Bone marrow (tissue), 2 donors: Measurements from ENCODE around the gene ABHD15.
"Not testable (repeated sequence)": the region's sequence is repeated elsewhere in the genome, so short reads cannot be mapped to it uniquely, and the experiment has no call there.

Experiments used
- DNase-seq, 2 donors: peaks; one replicate each; lab custom pipeline; 2025; lab: John Stamatoyannopoulos, UW

The ABHD15 gene

DNA sequence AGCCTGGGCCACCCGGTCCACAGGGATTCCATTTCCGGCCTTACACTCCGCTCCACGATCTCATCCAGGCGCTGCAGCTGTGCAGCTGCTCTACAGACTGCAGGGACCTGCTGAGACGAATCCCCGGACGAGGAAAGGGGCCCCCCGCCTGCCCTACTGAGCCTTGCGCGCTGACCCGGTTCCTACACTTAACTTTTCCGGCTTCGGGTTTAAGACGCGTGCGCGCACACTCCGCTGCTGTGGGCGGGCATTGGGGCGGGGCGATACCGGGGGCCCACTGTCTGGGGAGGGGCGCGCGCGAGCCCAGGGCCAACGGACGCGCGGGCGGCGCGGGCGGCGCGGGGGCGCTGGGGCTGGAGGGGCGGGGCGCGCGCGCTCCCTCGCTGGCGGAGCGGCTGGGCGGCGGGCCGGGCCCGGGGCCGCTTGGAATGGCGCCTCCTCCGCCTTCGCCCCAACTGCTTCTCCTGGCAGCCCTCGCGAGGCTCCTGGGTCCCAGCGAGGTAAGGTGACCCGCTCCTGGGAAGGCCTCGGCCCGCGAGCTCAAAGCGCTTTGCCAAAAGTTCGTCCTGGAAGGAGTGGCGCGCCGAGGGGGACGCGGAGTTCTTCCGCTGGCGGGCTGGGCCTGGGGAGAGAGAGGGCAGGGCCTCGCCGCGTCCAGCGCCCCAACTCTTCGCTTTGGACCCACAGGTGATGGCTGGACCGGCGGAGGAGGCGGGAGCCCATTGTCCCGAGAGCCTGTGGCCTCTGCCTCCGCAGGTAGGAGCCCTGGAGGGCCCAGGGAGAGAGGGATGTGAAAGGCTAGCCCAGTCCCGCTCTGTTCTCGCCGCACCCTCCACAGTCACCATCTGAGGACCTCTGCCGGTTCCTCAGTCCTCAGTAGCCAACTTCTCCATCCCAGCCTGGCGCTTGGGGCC is 1.8 kb upstream of the ABHD15 start, which contains the start of gene TP53I13:
TSS of gene TP53I13 (plus strand) at position 371 of the 914 bp plus-strand sequence. CDS start at position 429, 58 bp downstream.
- DNase-seq: peak; percentile 61 to 70

DNA sequence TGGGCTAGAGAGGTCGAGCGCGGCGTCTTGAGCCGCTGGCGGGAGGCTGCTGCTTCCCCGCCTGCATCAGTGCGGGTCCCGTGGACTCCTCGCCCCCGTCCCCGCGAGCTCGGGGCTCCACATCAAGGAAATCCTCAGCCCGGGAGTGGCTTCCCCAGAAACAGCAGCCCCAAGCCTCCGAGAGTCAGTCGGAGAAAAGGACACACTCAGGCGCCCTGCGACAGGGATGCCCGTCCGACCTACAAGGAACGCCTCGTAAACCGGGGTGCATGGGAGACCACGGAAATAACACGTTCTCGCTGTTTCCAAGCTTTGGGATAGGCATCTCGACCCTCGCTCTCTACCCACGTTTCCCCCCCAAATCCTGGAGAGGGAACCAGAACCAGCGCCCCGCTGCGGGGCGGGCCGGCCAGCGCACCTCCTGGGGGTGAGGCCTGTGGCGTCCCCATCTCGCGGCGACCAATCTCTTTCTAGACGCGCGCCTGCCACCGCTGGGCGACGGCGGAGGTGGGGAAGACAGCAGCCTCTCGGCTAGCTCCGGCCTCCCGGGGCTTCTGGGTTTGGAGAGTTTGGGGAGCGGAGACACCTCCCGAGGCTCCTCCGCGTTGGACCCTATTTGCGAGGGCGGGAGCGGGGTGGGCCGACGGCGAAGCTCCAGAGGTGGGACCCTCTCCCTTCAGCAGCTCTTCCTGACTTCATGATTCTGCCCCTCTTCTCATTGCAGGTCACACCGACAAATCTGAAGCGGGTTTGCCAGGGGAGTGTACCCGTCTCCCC is 905 bp upstream of the ABHD15 start:
- peak in 1 of 2 donors; percentile 61 for DNase-seq

DNA sequence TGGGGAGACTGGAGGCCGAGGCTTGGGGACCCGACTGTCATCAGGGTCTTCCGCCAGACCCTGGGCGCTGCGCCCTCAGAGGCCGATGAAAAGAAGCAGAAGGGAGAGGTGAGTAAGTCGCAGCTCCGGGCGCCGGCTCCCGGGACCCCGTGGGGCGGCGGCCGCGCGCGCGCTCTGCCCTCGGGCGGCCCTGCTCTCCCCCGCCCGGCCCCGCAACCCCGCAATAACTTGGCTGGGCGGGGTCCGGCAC is 392 bp upstream of the ABHD15 start:
- no peak for DNase-seq

DNA sequence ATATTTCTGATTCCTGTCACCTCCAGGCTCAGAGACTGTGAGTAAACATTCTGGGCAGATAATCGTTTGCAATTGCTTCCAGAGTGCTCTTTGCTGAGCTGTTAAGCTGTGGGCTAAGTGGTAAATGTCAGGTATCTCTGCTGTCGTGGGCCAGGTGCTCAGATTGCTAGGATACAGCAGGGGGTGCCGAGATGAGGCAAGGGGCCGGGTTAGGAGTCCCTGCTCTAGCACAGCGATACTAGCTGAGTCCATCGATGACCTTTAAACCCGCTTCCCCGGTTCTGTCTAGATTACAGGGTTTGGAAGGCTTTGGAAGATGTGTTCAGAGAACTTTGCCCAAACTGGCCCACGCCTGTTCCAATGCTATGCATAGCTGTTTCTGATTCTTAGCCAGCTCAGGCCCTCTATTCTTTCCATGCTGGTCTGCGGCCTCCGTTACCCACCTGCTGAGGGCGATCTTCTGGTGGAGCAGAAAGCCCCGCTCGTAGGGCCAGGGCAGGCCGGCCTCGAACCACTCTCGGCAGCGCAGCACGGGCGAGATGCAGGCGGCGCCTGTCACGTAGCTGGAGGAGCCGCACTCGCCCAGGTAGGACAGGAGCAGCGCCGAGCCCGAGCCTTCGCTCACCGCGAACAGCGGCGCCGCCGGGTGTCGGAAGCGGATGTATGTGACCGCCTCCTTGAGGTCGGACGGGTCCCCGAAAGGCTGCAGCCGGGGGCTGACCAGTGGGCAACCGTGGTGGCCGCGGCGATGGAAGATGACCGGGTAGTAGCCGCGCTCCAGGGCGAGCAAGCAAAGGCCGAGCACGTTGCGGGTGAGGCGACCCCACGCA is 979 bp downstream of the ABHD15 start:
- DNase-seq: peak in 1 of 2 donors; percentile 58

DNA sequence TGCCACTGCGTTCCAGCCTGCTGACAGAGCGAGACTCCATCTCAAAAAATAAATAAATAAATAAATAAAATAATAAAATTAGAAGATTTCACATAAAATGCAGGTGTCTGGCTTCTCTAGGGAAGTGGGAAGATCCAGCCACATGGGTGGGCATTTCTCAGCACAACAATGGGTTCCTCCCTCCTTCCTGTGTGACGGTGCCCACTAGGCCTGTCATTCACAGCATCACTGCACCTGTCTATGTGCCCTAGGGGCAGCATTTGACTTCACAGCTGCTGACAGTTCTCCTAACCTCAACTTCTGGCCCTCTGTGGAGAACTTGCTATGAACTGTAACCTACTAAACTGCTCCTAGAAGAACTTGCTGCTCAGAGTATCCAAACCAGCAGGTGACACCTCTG is 3.0 kb downstream of the ABHD15 start:
- DNase-seq: no peak

DNA sequence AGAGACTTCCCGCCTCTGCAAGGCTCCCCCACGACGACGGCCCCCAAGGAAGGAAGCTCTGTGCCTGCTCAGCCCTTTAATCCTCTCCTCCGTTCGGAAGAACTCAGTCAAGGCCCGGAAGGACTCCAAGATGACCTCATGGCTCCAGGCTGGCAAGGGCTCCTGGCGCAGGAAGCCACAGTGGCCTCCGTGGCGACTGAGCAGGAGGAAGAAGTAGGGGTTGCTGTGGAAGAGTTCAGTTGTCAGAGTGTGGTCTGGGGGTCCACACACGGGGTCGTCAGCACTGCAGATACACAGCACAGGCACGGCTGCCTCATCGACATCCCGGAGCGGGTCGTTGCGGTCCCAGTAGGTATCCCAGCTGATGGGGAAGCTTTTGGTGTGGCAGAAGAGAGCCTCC is 4.2 kb downstream of the ABHD15 start:
- no peak for DNase-seq

DNA sequence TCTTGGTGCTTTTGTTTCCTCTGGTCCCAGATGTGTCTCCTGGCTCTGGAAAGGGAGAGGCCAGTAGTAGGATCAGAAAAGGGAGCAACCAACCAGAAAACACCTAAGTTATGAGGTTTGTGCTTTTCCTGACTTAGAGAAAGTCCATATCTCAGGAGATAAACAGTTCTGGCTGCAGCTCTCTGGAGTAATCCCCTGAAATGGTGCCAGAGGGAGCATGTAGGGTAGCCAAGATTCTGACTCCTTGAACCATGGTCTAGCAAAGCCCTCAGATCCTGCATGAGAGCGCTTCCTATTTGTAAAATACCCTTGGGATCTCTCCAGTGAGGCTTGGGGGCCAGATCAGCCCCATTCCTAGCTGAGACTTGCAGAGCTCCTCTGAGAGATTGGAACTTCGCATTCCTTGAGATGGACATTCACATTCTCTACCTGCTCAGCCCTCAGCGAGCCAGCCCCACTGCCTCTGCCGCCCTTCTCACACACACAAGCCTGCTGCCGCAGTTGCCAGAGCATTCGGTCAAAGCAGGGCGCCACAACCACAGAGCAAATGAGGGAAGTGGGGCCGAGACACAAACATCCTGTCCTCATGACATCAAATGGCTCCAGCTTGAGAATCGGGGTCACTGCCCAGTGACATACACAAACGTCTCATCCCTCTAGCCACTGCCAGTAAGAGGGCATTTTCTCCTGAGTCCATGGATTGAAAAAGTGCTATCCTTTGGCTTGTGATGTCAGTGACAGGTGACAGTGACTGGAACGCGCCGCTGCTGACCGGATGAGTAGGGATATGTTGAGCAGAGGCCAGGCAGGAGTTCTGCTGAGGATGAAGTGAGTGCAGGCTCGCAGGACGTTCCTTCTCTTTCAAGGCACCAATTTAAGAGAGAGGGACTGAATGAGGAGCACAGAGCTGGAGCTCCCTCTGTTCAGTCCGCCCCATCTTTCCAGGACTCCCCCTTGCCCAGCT is 5.0 kb downstream of the ABHD15 start:
- DNase-seq: peak in 1 of 2 donors; percentile 58

DNA sequence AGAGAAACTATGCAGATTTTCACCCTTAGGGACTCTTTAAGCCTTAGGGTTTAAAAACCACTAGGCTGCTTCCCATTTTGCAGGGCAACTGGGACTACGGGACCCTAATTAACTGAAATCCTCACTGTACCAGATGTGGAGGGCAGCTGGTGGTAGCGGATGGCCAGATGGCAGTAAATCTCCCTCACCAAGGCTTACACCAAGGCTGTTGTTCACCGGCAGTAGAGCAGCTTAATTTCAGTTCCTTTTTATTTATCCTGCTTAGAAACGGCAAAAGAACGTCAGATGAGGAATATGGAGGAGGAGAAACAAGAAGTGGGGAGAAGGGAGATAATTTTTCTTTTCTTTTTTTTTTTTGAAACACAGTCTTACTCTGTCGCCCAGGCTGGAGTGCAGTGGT is 6.5 kb downstream of the ABHD15 start:
- DNase-seq: peak in 1 of 2 donors; percentile 25

DNA sequence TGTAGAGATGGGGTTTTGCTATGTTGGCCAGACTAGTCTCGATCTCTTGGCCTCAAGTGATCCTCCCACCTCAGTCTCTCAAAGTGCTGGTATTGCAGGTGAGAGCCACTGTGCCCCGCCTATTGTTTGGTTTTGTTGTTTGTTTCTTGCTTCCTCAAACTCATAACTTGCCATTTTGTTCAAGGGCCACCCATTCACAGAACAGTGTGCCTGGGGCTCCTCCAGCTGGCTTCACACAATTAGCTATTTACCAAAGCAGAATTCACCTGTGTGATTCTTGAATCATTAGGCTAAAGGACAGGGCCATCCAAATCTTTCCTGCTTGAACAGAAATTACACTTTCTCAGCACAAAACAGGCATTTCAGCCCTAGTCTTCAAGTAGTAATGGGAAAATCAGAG is 7.2 kb downstream of the ABHD15 start:
- no peak for DNase-seq

DNA sequence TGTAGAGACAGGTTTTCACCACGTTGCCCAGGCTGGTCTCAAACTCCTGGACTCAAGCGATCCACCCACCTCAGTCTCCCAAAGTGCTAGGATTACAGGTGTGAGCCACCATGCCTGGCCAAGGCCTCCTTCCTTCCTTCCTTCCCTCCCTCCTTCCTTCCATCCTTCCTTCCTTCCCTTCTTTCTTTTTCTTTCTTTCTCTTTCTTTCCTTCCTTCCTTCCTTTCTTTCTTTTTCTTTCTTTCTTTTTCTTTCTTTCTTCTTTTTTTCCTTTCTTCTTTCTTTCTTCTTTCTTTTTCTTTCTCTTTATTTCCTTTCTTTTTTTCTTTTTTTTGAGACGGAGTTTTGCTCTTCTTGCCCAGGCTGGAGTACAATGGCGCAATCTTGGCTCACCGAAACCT is 8.7 kb downstream of the ABHD15 start:
- DNase-seq: not testable (repeated sequence)

DNA sequence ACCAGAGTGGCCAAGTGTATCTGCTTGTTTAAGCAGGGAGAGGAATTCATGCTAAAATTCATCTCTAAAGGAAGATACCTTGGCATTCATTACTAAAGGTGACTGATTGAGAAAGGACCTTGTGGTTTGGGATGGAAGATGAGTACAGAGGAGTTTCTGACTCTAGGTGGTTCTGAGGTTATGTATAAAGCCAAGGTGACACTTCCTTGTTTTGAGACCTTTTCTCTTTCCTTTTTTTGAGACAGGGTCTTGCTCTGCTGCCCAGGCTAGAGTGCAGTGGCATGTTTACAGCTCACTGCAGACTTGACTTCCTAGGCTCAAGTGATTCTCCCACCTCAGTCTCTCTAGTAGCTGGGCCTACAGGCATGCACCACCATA is 9.1 kb downstream of the ABHD15 start:
- no peak for DNase-seq

DNA sequence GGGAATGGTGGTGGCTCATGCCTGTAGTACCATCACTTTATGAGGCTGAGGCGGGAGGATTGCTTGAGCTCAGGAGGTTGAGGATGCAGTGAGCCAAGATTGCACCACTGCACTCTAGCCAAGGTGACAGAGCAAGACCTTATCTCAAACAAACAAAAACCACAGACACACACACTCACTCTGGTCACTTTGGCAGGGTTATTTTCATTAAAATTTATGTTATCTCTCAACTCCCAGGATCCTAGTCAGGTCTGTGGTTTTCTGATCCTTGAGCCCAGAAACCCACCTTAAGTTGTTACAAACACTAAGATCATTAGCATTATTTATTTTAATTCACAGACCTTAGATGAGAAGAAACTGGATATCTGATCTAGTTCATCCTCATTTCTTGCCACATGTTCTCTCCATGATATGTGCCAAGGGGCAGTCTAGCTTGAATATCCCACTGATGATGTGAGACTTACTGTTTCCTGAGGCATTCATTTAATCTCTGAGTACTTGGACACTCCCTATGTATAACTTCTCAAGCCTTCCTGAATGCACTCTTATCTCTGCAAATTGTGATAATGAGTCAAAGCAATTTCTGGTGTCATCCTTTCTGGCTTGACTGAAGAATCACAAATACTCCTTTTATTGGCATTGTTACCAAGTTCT is 9.6 kb downstream of the ABHD15 start:
- DNase-seq: no peak

DNA sequence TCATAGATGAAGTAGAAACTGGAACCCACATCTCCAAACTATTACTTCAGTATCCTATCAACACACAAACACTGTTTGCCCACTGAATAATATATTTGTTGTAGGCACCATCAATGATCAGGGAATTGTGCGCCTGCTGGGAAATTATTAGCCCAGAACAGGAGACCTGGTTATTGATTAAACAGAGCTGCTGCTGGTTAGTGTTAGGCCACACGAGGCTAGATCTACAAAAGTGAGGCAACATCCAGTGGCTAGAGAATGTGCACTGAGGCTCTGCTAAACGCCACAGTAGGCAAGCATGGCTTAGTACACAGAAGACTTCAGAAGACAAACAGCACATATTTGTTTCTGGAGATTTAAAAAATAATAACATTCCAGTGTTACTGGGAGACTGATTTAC is 11.0 kb downstream of the ABHD15 start:
- no peak for DNase-seq

DNA sequence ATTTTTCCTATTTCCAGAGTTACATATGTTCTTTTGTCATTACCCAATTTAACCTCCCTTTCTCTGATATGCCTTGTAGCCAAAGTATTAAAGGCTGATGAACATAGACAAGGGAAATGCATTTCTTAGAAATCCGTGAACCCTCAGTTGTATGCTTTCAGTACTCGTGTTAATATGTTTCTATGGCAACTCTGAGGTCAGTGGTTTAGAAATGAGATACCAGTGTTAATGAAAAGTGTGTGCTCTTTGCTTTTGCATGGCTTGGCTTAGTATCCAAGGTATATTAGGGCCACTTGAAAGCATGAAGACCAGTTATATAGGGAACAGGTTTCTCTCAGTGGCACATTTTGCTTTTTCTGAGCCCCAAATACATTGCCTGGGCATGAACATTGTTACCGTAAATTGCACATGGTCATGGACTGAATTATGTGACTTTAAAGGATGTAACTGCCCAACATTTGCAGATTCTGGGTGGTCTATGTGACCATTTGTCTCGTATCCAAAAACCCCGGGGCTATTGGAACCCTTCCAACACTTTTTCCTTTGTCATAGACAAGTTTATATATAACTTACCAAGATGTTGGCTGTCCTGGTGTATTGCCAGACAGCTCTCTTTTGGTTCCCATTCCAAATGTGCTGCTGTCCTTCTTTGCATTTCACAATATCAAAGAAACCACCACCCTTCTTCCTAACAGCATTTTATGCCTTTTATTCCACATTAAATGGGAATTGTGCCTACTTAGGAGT is 17.5 kb downstream of the ABHD15 start:
- no peak for DNase-seq

DNA sequence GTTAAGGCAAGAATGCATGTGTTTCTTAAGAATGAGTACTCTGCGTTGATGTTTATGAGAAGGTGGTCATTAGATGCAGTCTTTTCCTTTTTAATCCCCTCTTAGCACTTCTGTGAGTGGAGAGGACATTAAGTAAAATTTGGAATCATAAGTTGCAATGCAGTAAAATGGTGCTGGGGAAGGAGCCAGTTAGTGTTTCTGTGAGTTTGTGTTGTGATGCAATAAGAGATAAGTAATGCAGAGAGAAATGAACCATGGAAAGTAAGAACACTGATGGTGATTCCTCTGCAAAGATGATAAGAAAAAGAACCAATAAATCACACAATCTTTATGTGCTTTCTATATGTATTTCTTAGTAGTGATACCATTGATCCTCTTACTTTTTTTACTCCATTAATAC is 20.0 kb downstream of the ABHD15 start:
- DNase-seq: no peak

DNA sequence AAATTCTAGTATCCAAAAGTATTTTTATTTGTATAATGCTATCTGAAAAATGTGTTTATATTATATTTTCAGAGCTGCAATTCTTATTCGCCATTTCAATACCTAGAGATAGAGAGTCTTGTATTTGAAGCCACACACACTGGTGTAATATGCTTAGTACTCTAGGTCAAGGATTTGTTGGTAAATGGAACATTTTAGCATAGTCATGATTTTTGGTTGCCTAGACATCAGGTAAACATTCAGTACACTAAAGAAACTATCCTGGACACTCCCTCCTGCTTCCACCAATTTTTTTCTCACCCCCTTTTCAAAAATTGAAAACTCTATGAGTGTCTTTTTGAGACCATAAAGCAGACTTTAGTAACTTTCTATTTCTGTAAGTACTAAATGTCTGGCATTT is 20.8 kb downstream of the ABHD15 start:
- DNase-seq: no peak

DNA sequence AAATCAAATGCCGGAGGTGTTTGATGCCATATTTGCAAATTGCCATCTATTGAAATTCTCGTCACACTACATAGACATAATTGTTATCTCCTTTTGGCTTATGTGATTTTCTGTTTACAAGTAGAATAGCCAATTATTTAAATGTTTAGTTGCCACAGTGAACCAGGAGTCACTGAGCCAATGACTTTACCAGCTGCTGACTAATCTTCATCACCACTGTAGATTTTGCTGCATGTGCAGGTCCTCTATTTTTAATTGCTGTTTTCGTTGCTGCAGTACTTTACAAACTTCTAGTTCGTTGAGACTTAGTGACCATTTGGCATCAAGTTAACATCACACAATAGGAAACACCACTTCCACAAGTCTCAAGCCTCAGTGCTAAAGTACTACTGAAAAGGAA is 22.8 kb downstream of the ABHD15 start:
- DNase-seq: no peak

DNA sequence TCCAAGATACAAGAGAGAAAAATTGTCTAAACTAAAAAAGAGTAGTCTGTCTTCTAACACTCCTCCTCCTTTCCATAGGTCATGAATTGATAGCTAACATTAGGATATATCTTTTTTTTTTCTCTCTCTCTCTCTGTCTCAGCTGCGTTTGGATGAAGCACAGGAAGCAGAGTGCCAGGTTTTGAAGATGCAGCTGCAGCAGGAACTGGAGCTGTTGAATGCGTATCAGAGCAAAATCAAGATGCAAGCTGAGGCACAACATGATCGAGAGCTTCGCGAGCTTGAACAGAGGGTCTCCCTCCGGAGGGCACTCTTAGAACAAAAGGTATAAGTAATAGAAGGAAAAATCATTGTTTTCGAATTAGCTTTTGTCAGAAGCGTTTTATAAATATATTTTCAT is 32.9 kb downstream of the ABHD15 start:
- no peak for DNase-seq

DNA sequence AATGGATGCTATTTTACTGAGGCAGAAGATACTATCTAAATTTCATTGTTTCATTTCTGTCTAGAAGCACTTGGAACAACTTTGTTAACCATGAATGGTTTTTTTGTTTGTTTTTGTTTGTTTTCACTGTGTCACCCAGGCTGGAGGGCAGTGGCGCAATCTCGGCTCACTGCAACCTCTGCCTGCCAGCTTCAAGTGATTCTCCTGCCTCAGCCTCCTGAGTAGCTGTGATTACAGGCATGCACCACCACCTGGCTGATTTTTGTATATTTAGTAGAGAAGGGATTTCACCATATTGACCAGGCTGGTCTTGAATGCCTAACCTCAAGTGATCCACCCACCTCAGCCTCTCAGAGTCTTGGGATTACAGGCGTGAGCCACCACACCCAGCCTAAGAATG is 40.5 kb downstream of the ABHD15 start:
- no peak for DNase-seq

DNA sequence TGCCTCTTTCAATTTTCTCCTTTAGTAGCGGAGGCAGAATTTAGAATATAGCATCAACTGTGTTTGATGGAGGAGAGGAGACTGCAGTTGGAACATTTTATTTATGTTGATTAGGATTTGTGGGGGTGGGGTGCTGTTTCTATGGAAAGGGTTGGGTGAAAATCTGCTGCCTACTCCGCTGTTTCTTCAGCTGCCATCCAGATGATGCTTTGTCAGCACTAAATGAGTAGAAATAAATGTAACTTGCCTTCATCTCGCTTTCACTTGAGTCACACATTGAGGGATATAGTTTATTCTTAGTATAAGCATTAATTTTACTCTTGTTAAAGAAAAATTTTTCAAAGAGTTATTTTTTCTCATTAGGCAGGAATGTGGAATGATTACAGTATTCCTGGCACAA is 42.1 kb downstream of the ABHD15 start:
- no peak for DNase-seq
